ENCODE measurements around the gene SARDH. TPM values are rescaled to one million over a fixed set of nuclear protein-coding genes. Genes with fewer than 3 reads are reported as not detected.

SARDH gene
- total and polyA plus RNA-seq, 2 of the 13 experiments (the other 11 are each of a cell fraction or from before 2014, with no cell fraction given) = 11.6 to 34.9 TPM

DNA sequence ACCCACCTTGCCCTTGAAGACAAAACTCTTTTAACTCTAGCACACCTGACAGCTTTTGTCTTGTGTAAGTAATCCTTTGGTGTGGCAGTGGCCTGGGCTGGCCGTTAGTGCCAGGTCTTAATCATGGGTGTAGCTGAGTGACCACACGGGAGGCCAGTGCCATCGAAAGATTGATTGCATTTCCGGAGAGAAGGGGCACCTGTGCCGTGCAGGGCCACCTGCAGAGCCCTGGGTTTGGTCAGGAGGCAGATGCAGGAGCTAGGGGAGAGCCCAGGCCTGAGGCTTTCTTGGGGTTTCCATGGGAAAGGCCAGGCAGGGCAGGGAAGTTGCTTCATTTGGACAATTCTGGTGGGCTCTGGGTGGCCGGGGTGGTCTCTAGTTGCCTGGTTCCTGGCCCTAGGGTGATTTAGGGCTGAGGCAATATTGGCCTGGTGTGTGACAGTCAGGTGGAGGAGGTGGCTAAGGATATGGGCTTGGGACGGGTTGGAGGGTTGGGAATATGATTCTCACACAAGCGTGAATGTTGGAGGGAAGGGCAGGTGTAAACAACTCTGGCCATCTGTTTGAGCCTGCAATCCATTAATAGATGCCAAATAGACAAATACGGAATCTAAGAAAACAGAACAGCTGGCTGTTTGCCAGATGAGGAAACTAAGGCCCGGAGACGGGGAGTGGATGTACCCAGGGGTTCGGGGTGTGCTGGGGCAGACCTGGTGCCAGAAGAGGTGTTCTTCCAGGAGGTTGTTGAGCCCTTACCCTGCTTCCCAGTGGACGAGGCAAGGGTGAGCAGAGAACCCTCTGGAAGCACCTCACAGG is 97.4 kb downstream of the SARDH start:
- Histone ChIP-seq H3K27me3 (ENCODE audit: control insufficient read depth in 1 of 2, insufficient read depth in 2 of 2, low read length in 2 of 2) (peaks cover 24 to 100% of the 10 kb centered on the region in 2 experiments), H2AFZ (ENCODE audit: low read length) (no peak overlapping the region), H3K27ac (ENCODE audit: extremely low read length, insufficient read depth, low read length) (no peak overlapping the region), H4K20me1 (ENCODE audit: insufficient read depth, low read length) (peaks cover 3% of the 10 kb centered on the region), H3K4me3 (replicated peaks in 1 of 3; ENCODE audit: insufficient read depth in 1 of 3, low read depth in 2 of 3, low read length in 3 of 3) (no peak overlapping the region), H3K79me2 (ENCODE audit: insufficient read depth, low read length) (no peaks in the 10 kb centered on the region), H3K9me3 (ENCODE audit: low read length) (no peaks in the 10 kb centered on the region), H3K36me3 (replicated peaks in 1 of 2; ENCODE audit: control insufficient read depth in 1 of 2, insufficient read depth in 2 of 2, low read length in 2 of 2) (no peaks in the 10 kb centered on the region), H3K4me2 (ENCODE audit: low read depth, low read length) (no peak overlapping the region), H3K9ac (ENCODE audit: insufficient read depth, low read depth, low read length) (no peak overlapping the region), H3K4me1 (ENCODE audit: insufficient read depth, low read length) (no peaks in the 10 kb centered on the region)
- DNase-seq (ENCODE audit: low spot score) (no peak), FAIRE-seq (no peak), ATAC-seq (no peak)
- intact Hi-C loops (cut with micrococcal nuclease; ENCODE audit: unreplicated experiment) (no loop called here), in situ Hi-C loops (cut with HindIII; ENCODE audit: extremely low pct_ligation_motif_present, low pct_unique_long_range_greater_than_20kb) (no loop called here)
- CTCF ChIA-PET (ENCODE audit: low intra/inter-chr PET ratio, low total read pairs) = no interaction called here
- BruUV-seq (replicated peaks) = no TSS peak
- 9% methylated on average over 11 of the region's 13 CpGs for WGBS (ENCODE audit: low lambda C conversion rate)
- TF ChIP-seq SP1 (IDR thresholded peaks at IDR 0.05) = no peak
- no peak for TF ChIP-seq SP1 (CRISPR knock-in tag; IDR thresholded peaks at IDR 0.05)
- TF ChIP-seq ZNF484 (CRISPR knock-in tag; IDR thresholded peaks at IDR 0.05; ENCODE audit: borderline replicate concordance, low read depth) = no peak
- TF ChIP-seq RXRA (CRISPR knock-in tag; IDR thresholded peaks at IDR 0.05) = no peak
- no peak for TF ChIP-seq ETV6 (CRISPR knock-in tag; conservative IDR thresholded peaks at IDR 0.05)
- TF ChIP-seq ZNF724P (CRISPR knock-in tag; IDR thresholded peaks at IDR 0.05; ENCODE audit: borderline replicate concordance) = no peak
- TF ChIP-seq, protein P1, sequence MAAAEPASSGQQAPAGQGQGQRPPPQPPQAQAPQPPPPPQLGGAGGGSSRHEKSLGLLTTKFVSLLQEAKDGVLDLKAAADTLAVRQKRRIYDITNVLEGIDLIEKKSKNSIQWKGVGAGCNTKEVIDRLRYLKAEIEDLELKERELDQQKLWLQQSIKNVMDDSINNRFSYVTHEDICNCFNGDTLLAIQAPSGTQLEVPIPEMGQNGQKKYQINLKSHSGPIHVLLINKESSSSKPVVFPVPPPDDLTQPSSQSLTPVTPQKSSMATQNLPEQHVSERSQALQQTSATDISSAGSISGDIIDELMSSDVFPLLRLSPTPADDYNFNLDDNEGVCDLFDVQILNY (CRISPR knock-in tag; conservative IDR thresholded peaks at IDR 0.05) = no peak
- TF ChIP-seq CEBPB (IDR thresholded peaks at IDR 0.05; ENCODE audit: borderline replicate concordance, low read depth, low read length) = no peak
- TF ChIP-seq, protein P2, sequence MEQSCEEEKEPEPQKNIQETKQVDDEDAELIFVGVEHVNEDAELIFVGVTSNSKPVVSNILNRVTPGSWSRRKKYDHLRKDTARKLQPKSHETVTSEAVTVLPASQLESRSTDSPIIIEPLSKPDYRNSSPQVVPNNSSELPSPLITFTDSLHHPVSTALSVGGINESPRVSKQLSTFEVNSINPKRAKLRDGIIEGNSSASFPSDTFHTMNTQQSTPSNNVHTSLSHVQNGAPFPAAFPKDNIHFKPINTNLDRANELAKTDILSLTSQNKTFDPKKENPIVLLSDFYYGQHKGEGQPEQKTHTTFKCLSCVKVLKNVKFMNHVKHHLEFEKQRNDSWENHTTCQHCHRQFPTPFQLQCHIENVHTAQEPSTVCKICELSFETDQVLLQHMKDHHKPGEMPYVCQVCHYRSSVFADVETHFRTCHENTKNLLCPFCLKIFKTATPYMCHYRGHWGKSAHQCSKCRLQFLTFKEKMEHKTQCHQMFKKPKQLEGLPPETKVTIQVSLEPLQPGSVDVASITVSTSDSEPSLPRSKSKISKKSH (CRISPR knock-in tag; IDR thresholded peaks at IDR 0.05; ENCODE audit: borderline replicate concordance) = no peak
- TF ChIP-seq ZNF101 (CRISPR knock-in tag; IDR thresholded peaks at IDR 0.05; ENCODE audit: borderline replicate concordance, low read depth) = no peak
- POLR2A ChIA-PET = no interaction called here
